SK-N-MC (cell line): ENCODE results near the gene TMEM37.

ENCODE experiments used
- EZH2 ChIP-seq: fragments of 200-600 bp; sonication (generic); IDR thresholded peaks from one replicate; pipeline ENCODE4 v1.6.1; 2017; ENCODE audit warnings: antibody characterized with exemption
- FOXP2 ChIP-seq: optimal IDR thresholded peaks from 2 replicates; pipeline ENCODE3; 2011; ENCODE audit warnings: mild to moderate bottlenecking, moderate library complexity; ENCODE audit not compliant: insufficient read depth; ENCODE audit errors: extremely low read length, control extremely low read depth
- POLR2AphosphoS5 ChIP-seq: IDR thresholded peaks from 2 replicates; pipeline ENCODE4 v1.6.1; 2012; ENCODE audit warnings: mild to moderate bottlenecking, low read depth, low read length, borderline replicate concordance

DNA sequence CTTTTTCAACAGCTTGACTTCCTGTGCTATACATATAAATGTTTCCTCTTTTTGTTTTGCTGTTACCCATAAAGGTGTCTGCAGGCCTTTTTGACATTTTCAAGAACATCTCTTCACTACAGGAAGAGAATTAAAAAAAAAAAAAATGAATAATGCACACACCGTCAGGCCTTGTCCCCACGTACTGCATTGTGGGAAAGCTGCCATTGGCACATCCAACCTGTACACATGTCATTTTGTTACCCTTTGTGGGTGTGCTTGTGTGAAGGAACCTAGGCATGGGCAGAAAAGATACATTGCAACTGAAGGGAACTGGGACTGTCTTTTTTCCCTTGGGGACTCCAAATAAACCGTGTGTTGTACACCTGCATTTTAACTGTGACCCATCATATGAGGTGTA lies 16.8 kb upstream of the TMEM37 start:
- no peak for TF ChIP-seq FOXP2
- TF ChIP-seq EZH2, result no peak
- no peak for TF ChIP-seq POLR2AphosphoS5
